Endothelial cell of umbilical vein (primary cell): ENCODE results near the gene EIF5B. TPM values are rescaled to one million over a fixed set of nuclear protein-coding genes. Genes with fewer than 3 reads are reported as not detected.

Source experiments
- BruUV-seq: library from RNA; stranded (reverse); fragments of 400-500 nt; replicated peaks from 2 replicates; lab custom pipeline; 2021; lab: Mats Ljungman, UMichigan
- CTCF ChIA-PET: fragments of 300-600, 350-600 bp; sonication (Branson Sonifier 250); formaldehyde crosslinking; loops from one replicate; lab custom pipeline; 2021; ENCODE audit warnings: antibody characterized with exemption, inconsistent platforms; lab: Charles Lee
- POLR2A ChIA-PET: fragments of 300-600, 350-600 bp; sonication (Branson Sonifier 250); formaldehyde crosslinking; loops from one replicate; lab custom pipeline; 2021; ENCODE audit warnings: antibody characterized with exemption, inconsistent platforms; lab: Charles Lee
- DNase-seq: peaks from one replicate; pipeline ENCODE4 v3.0.0-alpha.2; 2011; ENCODE audit warnings: low read depth, low spot score
- FAIRE-seq: peaks from 2 replicates; lab custom pipeline; 2011; peaks lifted over from hg19 to GRCh38; lab: Jason Lieb, UNC
- H2AFZ ChIP-seq: 2 replicates; pipeline ENCODE4 v1.6.0; 2012; ENCODE audit warnings: low read depth, low read length, control low read depth, inconsistent platforms
- H3K27ac ChIP-seq: 2 replicates; pipeline ENCODE4 v1.5.1; 2011; ENCODE audit warnings: low read depth, mild to moderate bottlenecking, control low read depth, low read length, moderate library complexity; ENCODE audit not compliant: insufficient read depth
- H3K27me3 ChIP-seq, 2 experiments: 2 replicates each; pipeline versions ENCODE4 v1.6.0 to v1.6.1; 2011; ENCODE audit warnings: low read length in 2 of 2, mixed read lengths in 1 of 2; ENCODE audit not compliant: control insufficient read depth in 2 of 2, insufficient read depth in 2 of 2
- H3K36me3 ChIP-seq, 2 experiments: 2 replicates in 1 of 2; 3 replicates in 1 of 2; pipeline ENCODE4 v1.5.1; 2011; ENCODE audit warnings: low read length in 2 of 2, mild to moderate bottlenecking in 1 of 2, moderate library complexity in 1 of 2; ENCODE audit not compliant: control insufficient read depth in 2 of 2, insufficient read depth in 2 of 2; ENCODE audit errors: extremely low read depth in 1 of 2
- H3K4me1 ChIP-seq: 3 replicates; pipeline ENCODE4 v1.5.1; 2011; ENCODE audit warnings: mild to moderate bottlenecking, low read length; ENCODE audit not compliant: control insufficient read depth, insufficient read depth; ENCODE audit errors: extremely low read depth
- H3K4me2 ChIP-seq: 2 replicates; pipeline ENCODE4 v1.6.1; 2011; ENCODE audit warnings: low read length, control low read depth, mixed read lengths; ENCODE audit not compliant: insufficient read depth
- H3K4me3 ChIP-seq, 3 experiments: fragments of 200-600 bp in 1 of 3; sonication (generic), shearing (Covaris generic) in 1 of 3; replicated peaks in 1 of 3; 2 replicates each; pipeline ENCODE4 v1.5.1; 2011 to 2016; ENCODE audit warnings: control low read depth in 3 of 3, low read length in 3 of 3, mild to moderate bottlenecking in 2 of 3, inconsistent platforms in 1 of 3, low read depth in 1 of 3, moderate library complexity in 1 of 3; ENCODE audit not compliant: insufficient read depth in 1 of 3
- H3K79me2 ChIP-seq: 2 replicates; pipeline ENCODE4 v1.6.0; 2012; ENCODE audit warnings: low read length, inconsistent platforms; ENCODE audit not compliant: control insufficient read depth, insufficient read depth
- H3K9ac ChIP-seq: replicated peaks from 2 replicates; pipeline ENCODE3; 2011; ENCODE audit warnings: low read length, control low read depth; ENCODE audit not compliant: insufficient read depth; ENCODE audit errors: extremely low read depth
- H3K9me1 ChIP-seq: replicated peaks from 3 replicates; pipeline ENCODE4 v1.6.0; 2011; ENCODE audit warnings: mild to moderate bottlenecking, low read length; ENCODE audit not compliant: control insufficient read depth, insufficient read depth; ENCODE audit errors: extremely low read depth
- H3K9me3 ChIP-seq: replicated peaks from 2 replicates; pipeline ENCODE4 v1.5.1; 2012; ENCODE audit warnings: low read length, inconsistent platforms; ENCODE audit not compliant: control insufficient read depth, insufficient read depth
- H4K20me1 ChIP-seq: replicated peaks from 2 replicates; pipeline ENCODE3; 2011; ENCODE audit warnings: mild to moderate bottlenecking, low read length; ENCODE audit not compliant: control insufficient read depth, insufficient read depth; ENCODE audit errors: extremely low read depth
- EZH2 ChIP-seq: IDR thresholded peaks from 2 replicates; pipeline ENCODE4 v1.6.1; 2012; ENCODE audit warnings: borderline replicate concordance, low read depth, mild to moderate bottlenecking, moderate library complexity, low read length, inconsistent platforms; ENCODE audit not compliant: severe bottlenecking
- FOS ChIP-seq: IDR thresholded peaks from 2 replicates; pipeline ENCODE4 v1.6.1; 2011; ENCODE audit warnings: mild to moderate bottlenecking, low read length, moderate library complexity, borderline replicate concordance; ENCODE audit not compliant: insufficient read depth
- GATA2 ChIP-seq: IDR thresholded peaks from 2 replicates; pipeline ENCODE4 v1.7.0; 2011; ENCODE audit warnings: low read depth, mild to moderate bottlenecking, moderate library complexity, mixed read lengths, low read length; ENCODE audit not compliant: insufficient read length, insufficient read depth
- MAX ChIP-seq: IDR thresholded peaks from 2 replicates; pipeline ENCODE4 v1.6.1; 2011; ENCODE audit not compliant: insufficient read depth, insufficient read length
- POLR2A ChIP-seq: IDR thresholded peaks from 2 replicates; pipeline ENCODE4 v1.6.1; 2012; ENCODE audit warnings: low read depth, mild to moderate bottlenecking, control low read depth, low read length
- dilution Hi-C: fragments of 300-500 bp; cut with MboI; formaldehyde crosslinking; loops from one replicate; pipeline ENCODE4 v1.15.0; 2019; ENCODE audit warnings: low sequenced_read_pairs; ENCODE audit not compliant: extremely low pct_ligation_motif_present
- intact Hi-C: fragments of 100-400 bp; cut with micrococcal nuclease; formaldehyde crosslinking; loops from one replicate; pipeline ENCODE4 v1.10.0; 2022
- polyA plus RNA-seq, 4 experiments: library from polyadenylated mRNA; depleted of rRNA in 3 of 4; stranded (reverse) in 3 of 4; unstranded in 1 of 4; fragments of >200 nt; gene quantifications; 2 replicates each; pipeline versions ENCODE4 v1.2.1 to v1.2.3, GENCODE V29; 2011 to 2012; ENCODE audit warnings: missing spikeins in 1 of 4
- total RNA-seq: library from RNA; stranded (reverse); gene quantifications from 2 replicates; pipeline ENCODE4 v1.2.3, GENCODE V29; 2021

The EIF5B gene
- total and polyA plus RNA-seq, 2 donors (not counting 3 experiments of a cell fraction or from before 2014, with no cell fraction given): 10.1 to 54.5 TPM

- POLR2A ChIA-PET: no interaction called here
- Histone ChIP-seq H3K27me3 (no peaks in the 10 kb centered on the region), H2AFZ (no peak overlapping the region), H3K36me3 (peaks cover 17 to 37% of the 10 kb centered on the region in 2 experiments), H3K9me3 (no peaks in the 10 kb centered on the region), H3K4me3 (no peak overlapping the region), H3K79me2 (peaks cover 12% of the 10 kb centered on the region), H4K20me1 (no peaks in the 10 kb centered on the region), H3K9ac (no peak overlapping the region), H3K27ac (peak overlapping the region; percentile 3), H3K9me1 (no peaks in the 10 kb centered on the region), H3K4me1 (peaks cover 16% of the 10 kb centered on the region), H3K4me2 (no peak overlapping the region)
- dilution Hi-C loops (no loop called here), intact Hi-C loops (loop anchor here (5.0 kb wide), 1 partner anchor 71 kb away; the partner anchor contains the start of gene REV1)
- no TSS peak for BruUV-seq
- TF ChIP-seq GATA2 (no peak), FOS (peak; percentile 26), EZH2 (no peak)
- DNase-seq (peak; percentile 48), FAIRE-seq (no peak)
- CTCF ChIA-PET: interaction anchor here (0.8 to 1.0 kb wide), 7 partner anchors 10 to 83 kb away, joined by 3 to 4 read pairs (median 3); partner anchors contain the start of gene REV1
These were observed 83.6 kb downstream of the EIF5B start for GRCh38 chr2:99420751-99421299.

DNA sequence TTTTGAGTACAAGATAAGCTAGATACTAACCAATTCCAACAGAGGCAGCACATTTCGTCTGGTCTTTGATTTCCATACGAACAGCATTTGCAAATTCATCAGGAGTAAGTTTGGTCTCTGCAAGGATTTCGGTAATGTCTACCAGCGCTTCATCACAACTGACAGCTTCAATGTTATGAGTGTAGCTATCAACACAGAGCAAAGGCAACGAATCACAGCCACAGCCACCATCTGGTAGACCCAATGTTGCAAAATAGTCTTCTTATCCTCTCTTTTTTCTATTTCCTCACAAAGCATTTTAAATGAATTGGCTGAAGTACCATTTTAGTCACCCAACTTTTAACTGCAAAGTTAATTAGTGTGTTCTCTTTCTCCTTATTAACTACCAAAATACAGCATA lies 84.3 kb downstream of the EIF5B start:
- H3K4me3 ChIP-seq: no peak overlapping the region
- BruUV-seq: no TSS peak
- no peak overlapping the region for H3K27ac ChIP-seq
- no peak overlapping the region for H3K4me2 ChIP-seq
- peaks cover 17 to 35% of the 10 kb centered on the region in 2 experiments for H3K36me3 ChIP-seq
- ChIA-PET CTCF (interaction anchor here (0.8 to 1.0 kb wide), 6 partner anchors 9 to 84 kb away, joined by 3 to 4 read pairs (median 3); partner anchors contain the start of gene REV1), POLR2A (no interaction called here)
- FAIRE-seq (no peak), DNase-seq (no peak)
- H3K79me2 ChIP-seq: peaks cover 12% of the 10 kb centered on the region
- no peak overlapping the region for H3K9ac ChIP-seq
- H4K20me1 ChIP-seq: no peaks in the 10 kb centered on the region
- intact Hi-C loops: loop anchor here (5.0 kb wide), 1 partner anchor 71 kb away; the partner anchor contains the start of gene REV1
- TF ChIP-seq POLR2A: no peak
- TF ChIP-seq EZH2: no peak
- no peak for TF ChIP-seq MAX
- no peak overlapping the region for H2AFZ ChIP-seq
- H3K9me3 ChIP-seq: no peaks in the 10 kb centered on the region
- no peaks in the 10 kb centered on the region for H3K9me1 ChIP-seq
- dilution Hi-C loops: no loop called here
- H3K27me3 ChIP-seq: no peaks in the 10 kb centered on the region
- peaks cover 16% of the 10 kb centered on the region for H3K4me1 ChIP-seq
